IPS DF 19.7 (cell line): ENCODE data around the gene SLC22A23.
A peak's percentile ranks its signal among the peaks of the same experiment; 100 is the strongest.

Source experiments
- DNase-seq: peaks from one replicate; pipeline ENCODE4 v3.0.0-alpha.2; 2013; ENCODE audit warnings: low read depth, low spot score

SLC22A23 gene

DNA sequence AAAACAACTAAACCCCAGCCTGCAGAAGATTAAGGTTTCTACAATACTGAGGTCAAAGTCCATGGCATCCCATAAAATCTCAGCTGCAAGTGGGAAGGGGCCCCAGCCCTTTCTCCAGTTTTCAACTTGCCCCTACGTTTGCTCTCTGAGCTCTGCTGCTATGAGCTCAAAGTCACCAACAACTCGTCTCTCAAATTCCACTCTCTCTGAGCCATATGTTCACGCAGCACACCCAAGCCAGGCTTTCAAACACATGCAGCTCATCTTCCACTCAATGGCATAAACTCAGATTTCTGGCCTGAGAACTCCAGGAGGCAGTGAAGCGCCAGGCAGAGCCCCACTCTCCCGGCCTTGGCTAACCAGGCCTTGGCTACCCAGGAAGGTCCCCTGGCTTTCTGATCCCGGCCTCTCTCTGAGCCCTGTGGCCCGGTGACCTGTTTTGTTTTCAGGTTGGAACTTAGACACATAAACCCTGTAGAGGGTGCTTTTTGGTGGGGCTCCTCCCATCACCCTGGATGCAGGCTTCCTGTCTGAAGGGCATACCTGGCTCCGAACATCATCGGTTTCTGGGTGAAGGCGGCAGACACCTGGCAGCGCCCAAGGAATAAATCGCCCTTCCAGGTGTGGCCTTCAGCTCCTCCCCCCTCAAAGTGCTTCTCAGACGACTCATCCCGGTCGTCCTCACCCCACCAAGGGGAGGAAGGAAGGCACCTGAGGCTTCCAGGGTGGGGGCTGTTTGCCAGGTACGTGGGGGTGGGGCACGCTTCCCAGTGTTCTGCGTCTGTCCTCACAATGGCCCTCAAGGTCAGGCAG is 12.4 kb downstream of the SLC22A23 start:
- no peak for DNase-seq

DNA sequence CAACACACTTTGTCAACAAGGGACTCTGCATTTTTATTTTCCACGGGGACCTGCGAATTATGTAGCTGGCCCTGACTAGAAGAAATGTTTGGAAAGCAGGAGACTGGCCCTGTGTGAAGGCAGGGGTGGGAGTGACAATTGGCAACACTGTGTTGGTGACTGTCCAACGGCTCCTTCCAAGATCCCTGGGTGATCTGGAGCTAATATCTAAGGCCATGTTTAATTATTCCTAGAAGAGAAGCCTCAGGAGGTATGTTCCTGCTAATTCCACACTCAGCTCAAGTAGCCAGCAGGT is 13.7 kb downstream of the SLC22A23 start:
- DNase-seq: no peak

- DNase-seq: no peak
Observed at GRCh38 chr6:3442431-3443220, 14.2 kb downstream of the SLC22A23 start.

- DNase-seq: no peak
Observed at GRCh38 chr6:3440911-3441310, 15.9 kb downstream of the SLC22A23 start.

DNA sequence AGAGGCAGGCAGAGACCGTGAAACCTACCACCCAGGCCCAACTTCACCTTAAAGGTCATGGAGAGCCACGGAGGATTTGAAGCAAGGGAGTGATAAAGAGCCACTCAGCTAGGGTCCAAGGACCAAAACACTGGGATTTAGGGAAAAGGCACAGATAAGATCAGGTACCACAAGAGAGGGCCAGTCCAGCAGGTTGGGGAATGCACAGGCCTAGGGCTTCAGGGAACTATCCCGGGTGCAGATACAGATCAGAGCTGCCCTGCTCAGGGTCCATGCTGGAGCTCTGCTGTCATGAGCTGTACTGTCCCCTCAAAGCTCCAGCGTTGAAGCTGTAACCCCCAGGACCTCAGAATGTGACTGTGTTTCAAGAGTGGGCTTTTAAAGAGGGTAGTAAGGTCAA is 16.9 kb downstream of the SLC22A23 start:
- no peak for DNase-seq

DNA sequence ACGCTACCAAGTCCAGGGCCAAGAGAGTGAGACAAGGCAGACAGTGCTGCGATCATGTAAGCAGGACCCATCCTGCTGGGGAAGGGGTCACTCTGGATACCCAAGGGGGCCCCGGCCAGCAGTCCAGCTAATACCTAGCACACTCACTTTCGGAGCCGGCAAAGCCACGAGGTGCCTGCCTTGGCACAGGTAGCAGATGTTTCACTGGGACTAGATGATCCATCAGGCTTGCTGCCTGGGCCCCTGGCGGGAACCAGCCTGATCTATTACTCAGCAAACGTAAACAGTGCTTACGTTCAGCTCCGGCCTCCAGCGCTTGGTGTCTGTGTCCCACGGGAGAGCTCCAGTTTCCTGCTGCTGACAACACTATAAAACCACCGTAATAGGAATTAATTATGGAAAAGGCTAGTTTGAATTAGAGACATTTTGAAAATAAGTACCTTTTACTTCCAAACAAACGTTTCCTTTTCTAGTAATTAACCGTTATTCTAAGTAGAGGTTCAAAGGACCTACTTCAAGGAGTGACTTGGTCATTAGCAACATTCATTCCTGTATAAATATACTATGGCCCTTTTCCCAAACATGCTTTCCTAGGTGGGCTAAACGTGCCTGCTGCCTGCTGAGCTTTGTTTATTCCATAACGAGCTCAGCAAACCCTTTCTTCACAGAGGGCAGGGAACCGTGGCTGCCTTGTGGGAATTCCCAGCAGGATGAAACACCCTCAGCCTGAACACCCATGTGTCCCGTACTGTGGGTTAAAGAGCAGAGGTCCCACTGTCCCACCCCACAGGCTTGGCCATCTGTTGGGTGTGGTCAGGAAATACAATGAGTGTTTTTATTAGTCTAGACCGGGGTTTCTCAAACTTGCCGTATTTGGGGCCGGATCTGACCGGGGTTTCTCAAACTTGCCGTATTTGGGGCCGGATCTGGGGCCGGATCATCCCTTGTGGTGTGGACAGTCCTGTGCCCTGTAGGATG is 18.4 kb downstream of the SLC22A23 start:
- no peak for DNase-seq

GRCh38 chr6:3433005-3433404 is 23.8 kb downstream of the SLC22A23 start:
- no peak for DNase-seq

DNA sequence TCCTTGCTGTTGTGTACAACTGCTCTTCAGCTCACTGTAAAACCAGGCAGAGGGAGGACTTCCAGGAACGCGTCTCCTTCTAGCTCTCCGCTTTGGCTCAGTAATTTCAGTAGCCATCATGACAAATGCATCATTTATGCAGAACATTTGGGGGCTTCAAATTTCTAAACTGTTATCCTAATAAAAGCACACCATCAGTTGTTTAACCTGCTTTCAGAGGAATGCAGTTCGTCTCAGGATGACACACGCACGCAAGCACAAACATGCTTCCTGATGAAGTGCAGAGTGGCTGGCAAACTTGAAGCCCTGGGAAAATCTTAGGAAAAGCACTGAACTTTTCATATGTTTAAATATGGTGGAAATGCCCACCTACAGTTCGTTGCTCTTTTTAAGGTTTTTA is 24.4 kb downstream of the SLC22A23 start:
- no peak for DNase-seq

- DNase-seq: no peak
Observed at GRCh38 chr6:3431994-3432393, 24.9 kb downstream of the SLC22A23 start.

GRCh38 chr6:3429211-3429610 is 27.6 kb downstream of the SLC22A23 start:
- DNase-seq: no peak

DNA sequence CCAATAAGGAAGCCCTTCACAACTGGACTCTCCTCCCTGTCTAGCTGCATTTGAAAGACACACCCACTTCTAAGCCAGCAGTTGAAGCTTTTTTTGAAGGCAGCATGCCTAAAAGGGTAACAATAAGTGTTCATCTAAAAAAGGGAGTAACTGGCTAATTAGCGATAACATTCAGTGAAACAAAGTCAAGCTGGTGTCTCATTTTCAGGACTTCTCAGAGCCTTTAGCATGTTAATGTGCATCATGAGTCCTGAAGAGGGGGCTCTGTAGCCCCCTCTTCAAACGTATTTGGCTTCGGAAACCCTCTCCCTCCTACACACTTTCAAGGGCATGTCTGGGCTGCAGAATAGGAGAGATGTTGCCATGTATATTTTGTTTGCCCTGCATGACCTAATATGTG is 28.1 kb downstream of the SLC22A23 start:
- no peak for DNase-seq

- no peak for DNase-seq
Observed at GRCh38 chr6:3428247-3428646, 28.6 kb downstream of the SLC22A23 start.

DNA sequence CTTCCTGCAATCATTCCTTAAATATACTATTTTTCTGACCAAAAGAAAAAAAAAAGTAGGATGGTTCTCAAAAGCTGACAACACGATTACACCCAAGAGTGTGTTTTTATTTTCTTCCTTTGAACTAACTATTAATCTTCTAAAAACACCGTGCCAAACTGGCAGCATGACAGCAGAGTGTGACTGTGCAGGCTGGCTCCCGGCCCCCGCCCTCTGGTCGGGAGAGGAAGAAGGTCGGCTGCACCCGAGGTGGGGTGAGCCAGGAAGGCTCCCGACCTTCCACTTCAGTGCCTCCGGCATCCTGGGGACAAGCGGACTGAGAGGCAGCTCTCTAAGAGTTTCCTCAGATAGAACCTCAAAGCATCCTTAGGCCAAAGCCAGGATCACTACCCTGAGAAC is 29.2 kb downstream of the SLC22A23 start:
- DNase-seq: no peak

GRCh38 chr6:3426927-3427686 is 29.7 kb downstream of the SLC22A23 start:
- DNase-seq: no peak

- DNase-seq: no peak
Observed at GRCh38 chr6:3426091-3426926, 30.5 kb downstream of the SLC22A23 start.

DNA sequence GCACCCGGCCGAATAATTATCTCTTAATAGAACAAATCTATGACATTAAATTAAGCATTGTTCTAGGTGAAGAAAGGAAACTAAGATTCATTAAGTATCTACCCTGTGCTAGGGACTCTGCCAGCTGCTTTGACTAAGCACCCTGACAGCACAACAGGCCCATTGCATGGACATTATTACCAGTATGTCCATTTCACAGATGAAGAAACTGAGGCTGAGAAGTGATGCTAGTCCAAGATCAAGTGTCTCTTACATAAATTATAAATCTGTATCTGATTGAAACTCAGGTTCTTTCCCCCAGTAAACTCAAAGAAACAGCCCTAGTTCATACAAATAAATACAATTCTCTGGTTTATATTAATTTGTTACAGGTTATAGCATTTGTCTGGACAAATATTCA is 31.3 kb downstream of the SLC22A23 start:
- no peak for DNase-seq

GRCh38 chr6:3424185-3424927 is 32.5 kb downstream of the SLC22A23 start:
- DNase-seq: no peak

GRCh38 chr6:3423439-3424184 is 33.2 kb downstream of the SLC22A23 start:
- DNase-seq: peak; percentile 56
